Pons (tissue), 1 donor: ENCODE data around the gene CEP44.
"Not testable (repeated sequence)": the region's sequence is repeated elsewhere in the genome, so short reads cannot be mapped to it uniquely, and the experiment has no call there.

Experiments used
- DNase-seq: peaks from one replicate; pipeline ENCODE4 v3.0.0-alpha.2; 2016; ENCODE audit warnings: low spot score

Gene CEP44

GRCh38 chr4:174283507-174284471 is at the start of gene CEP44, which contains the start of gene FBXO8:
Gene CEP44, plus strand, starts transcription at chr4:174283911. Its CDS starts 15,211 bp downstream, at chr4:174299122.
Gene FBXO8, minus strand, starts transcription at chr4:174283667. Its CDS starts 20,575 bp downstream, at chr4:174263092.
- peak; percentile 90 for DNase-seq

- no peak for DNase-seq
These were observed 47.4 kb upstream of the CEP44 start for GRCh38 chr4:174236359-174236758.

GRCh38 chr4:174241162-174241561 is 42.5 kb upstream of the CEP44 start:
- DNase-seq: no peak

- no peak for DNase-seq
These were observed 39.3 kb upstream of the CEP44 start for GRCh38 chr4:174244441-174244840.

GRCh38 chr4:174245714-174246113 is 38.0 kb upstream of the CEP44 start:
- no peak for DNase-seq

GRCh38 chr4:174248407-174248806 is 35.3 kb upstream of the CEP44 start:
- DNase-seq: no peak

- DNase-seq: no peak
These were observed 31.3 kb upstream of the CEP44 start for GRCh38 chr4:174252412-174252811.

GRCh38 chr4:174254613-174255012 is 29.1 kb upstream of the CEP44 start:
- DNase-seq: no peak

- no peak for DNase-seq
These were observed 28.3 kb upstream of the CEP44 start for GRCh38 chr4:174255374-174255773.

- no peak for DNase-seq
These were observed 27.9 kb upstream of the CEP44 start for GRCh38 chr4:174255786-174256185.

GRCh38 chr4:174256277-174256713 is 27.4 kb upstream of the CEP44 start:
- DNase-seq: no peak

- no peak for DNase-seq
These were observed 24.1 kb upstream of the CEP44 start for GRCh38 chr4:174259580-174259979.

- DNase-seq: no peak
These were observed 23.6 kb upstream of the CEP44 start for GRCh38 chr4:174260099-174260498.

GRCh38 chr4:174261432-174261831 is 22.3 kb upstream of the CEP44 start:
- not testable (repeated sequence) for DNase-seq

GRCh38 chr4:174262624-174263444 is 20.9 kb upstream of the CEP44 start:
- no peak for DNase-seq

GRCh38 chr4:174263445-174263736 is 20.3 kb upstream of the CEP44 start:
- DNase-seq: no peak

- no peak for DNase-seq
These were observed 17.8 kb upstream of the CEP44 start for GRCh38 chr4:174265916-174266315.

- no peak for DNase-seq
These were observed 17.3 kb upstream of the CEP44 start for GRCh38 chr4:174266416-174266815.

- no peak for DNase-seq
These were observed 9.8 kb upstream of the CEP44 start for GRCh38 chr4:174273930-174274329.

GRCh38 chr4:174274436-174274835 is 9.3 kb upstream of the CEP44 start:
- no peak for DNase-seq

- no peak for DNase-seq
These were observed 8.6 kb upstream of the CEP44 start for GRCh38 chr4:174275101-174275500.

GRCh38 chr4:174277433-174277832 is 6.3 kb upstream of the CEP44 start:
- DNase-seq: no peak

- no peak for DNase-seq
These were observed 5.2 kb upstream of the CEP44 start for GRCh38 chr4:174278467-174278866.
